T-helper 2 cell treated with Interferon-gamma antibody and Interleukin-4, amounts not matched to agents 100 ng/mL and 5 ng/mL, for 36 hours (primary cell): ENCODE measurements around the gene BORCS6. TPM values are rescaled to one million over a fixed set of nuclear protein-coding genes. Genes with fewer than 3 reads are reported as not detected.
"Not testable (repeated sequence)": the region's sequence is repeated elsewhere in the genome, so short reads cannot be mapped to it uniquely, and the experiment has no call there.

ENCODE experiments used
- intact Hi-C: fragments of 100-400 bp; cut with micrococcal nuclease; formaldehyde crosslinking; loops from one replicate; pipeline ENCODE4 v1.15.1; 2023
- total RNA-seq: library from RNA; stranded (reverse); gene quantifications from 2 replicates; pipeline ENCODE4 v1.2.3, GENCODE V29; 2022

The BORCS6 gene
- total RNA-seq, 1 donor from 2014 or later = 11.6 TPM

DNA sequence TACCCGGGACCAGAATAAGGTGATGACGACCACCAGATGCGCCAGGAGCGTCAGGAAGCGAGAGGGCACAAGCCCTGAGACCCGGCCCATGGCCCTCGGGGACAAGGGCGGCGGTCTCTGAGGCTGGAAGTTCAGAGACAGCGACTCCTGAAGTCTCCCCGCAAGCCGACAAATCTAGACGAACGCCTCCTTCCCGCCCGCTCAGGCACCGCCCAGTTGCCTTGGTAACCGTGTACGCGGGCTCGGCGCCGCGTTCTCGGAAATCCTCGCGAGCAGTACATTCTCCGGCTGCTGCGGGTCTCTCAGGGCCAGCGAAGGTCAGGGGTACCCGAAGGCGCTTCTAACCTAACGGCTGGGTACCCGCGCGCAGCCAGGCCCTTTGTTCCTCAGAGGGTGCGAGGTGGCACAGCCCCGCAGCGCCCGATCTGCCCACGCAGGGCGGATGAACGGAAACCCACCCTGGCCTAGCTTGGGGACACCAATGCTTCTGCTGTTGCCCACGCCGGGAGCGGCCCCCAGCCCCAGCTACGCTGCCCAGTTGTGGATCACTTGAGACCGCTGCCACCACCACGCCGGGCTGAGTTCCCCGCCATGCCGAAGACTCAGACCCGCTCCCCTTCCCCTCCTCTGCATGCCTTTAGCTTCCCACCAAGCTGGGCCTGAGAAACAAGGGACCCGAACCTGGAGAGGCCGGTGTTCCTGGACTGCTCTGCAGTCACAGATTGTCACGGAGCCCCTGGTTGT lies 13.6 kb downstream of the BORCS6 start, which contains the start of gene TMEM107:
TMEM107 (minus strand) TSS at position 184 of the 744 bp plus-strand sequence; CDS start at position 90, 94 bp downstream.
- intact Hi-C loops = loop anchor here (1.0 kb wide), 1 partner anchor 10 kb away; no protein-coding TSS in a partner anchor

DNA sequence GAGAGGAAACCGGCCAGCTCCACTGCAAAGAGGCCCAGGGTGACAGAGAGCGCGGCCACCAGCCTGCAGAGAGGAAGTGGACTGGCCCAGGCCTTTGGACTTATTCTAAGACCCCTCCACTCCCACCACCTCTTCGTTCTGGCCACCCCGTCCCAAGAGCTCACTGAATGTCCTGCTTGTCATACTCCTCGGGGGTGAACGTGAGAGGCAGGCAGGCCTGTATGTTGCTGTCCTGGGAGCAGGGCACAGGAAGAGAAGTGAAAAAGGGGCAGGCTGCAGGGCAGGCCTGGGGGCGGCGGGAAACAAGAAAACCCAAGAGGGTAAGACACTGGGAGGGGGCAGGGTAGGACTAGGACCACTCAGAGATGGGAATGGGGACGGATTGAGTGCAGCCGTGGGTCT lies 14.2 kb downstream of the BORCS6 start:
- intact Hi-C loops = loop anchor here (1.0 kb wide), 1 partner anchor 11 kb away; no protein-coding TSS in a partner anchor

DNA sequence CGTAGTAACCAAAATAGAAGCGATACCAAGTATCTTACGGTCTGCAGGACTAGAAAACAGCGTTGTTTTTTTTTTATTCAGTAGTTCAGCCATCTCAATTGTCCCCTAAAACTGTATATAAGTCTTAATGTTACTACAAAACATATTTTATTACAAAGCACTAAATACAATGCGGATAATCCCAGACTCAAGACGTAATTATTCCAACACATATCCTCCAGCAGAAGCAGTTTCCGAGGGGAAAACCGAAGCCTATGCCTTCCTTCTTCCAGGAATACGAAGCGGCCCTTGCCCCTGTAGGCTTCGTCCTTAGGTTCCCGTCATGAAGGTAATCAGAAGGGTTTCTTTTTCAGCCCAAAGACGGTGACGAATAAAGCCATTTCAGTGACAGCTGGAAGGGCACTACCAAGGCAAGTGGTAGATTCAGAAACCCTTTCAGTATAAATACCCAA lies 16.1 kb downstream of the BORCS6 start:
- intact Hi-C loops = loop anchor here (1.0 to 2.0 kb wide), 7 partner anchors 10 to 331 kb away; partner anchors contain the start of gene CTC1

DNA sequence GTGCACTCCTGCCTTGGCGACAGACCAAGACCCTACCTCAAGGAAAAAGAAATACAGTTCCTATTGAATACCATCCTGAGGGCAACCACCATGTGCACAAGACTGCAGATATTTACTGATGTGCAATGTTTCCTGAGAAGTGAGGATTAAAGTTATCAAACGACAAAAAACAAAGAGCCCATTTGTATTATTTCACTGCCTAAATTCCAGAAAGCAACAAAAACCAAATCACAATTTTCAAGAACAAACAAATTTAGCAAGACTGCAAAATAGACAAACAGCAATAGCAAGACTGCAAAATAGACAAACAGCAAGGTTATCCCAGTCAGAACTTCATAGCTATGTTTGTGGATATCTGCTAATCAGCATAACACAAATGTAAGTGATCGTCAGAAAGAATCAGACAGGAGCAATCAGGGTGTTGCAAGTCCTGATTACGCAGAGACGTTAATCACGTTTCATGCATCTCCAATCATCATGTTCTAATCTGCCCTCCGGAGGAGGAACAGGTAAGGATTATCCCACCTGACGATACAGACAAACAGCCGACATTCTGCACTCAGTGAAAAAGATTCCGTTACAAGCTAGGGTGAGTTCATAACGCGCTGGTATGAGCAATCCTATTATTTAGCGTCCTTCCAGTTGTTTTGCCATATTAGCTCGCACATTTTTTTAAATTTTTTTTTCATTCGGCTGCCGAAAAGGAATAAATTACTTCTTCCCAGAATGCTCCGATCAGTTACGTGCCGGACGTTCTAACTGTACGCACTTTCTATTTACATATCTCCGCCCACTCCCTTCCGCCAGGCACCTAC lies 16.7 kb downstream of the BORCS6 start:
- intact Hi-C loops = loop anchor here (1.0 to 2.0 kb wide), 7 partner anchors 9 to 330 kb away; partner anchors contain the start of gene CTC1

DNA sequence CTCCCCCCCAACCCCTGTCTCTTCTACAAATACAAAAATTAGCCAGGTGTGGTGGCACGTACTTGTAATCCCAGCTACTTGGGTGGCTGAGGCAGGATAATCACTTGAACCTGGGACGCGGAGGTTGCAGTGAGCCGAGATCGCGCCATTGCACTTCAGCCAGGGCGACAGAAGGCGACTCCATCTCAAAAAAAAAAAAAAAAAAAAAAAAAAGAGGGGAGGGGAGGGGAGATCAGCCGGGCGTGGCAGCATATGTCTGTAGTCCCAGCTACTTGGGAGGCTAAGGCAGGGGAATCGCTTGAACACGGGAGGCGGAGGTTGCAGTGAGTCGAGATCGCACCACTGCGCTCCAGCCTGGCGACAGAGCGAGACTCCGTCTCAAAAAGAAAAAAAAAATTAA lies 19.8 kb downstream of the BORCS6 start:
- intact Hi-C loops = not testable (repeated sequence)

DNA sequence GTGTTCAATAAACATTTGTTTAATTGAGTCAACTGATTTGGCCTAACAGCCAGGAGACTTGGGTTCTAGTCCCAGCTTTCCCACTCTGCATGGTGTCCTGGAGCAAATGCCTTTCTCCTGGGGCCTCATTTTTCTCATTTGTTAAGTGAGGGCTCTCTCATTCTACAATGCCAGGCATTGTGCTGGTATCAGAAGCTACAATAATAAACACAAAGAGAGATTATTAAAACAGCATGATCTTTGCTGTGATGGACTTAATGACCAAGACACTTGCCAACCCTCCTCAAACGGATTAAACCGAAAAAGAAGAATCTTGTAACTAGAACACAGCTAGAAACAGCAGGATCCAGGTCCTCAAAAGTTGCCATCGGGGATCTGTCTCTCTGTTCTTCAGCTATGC lies 22.5 kb downstream of the BORCS6 start:
- intact Hi-C loops = no loop called here

DNA sequence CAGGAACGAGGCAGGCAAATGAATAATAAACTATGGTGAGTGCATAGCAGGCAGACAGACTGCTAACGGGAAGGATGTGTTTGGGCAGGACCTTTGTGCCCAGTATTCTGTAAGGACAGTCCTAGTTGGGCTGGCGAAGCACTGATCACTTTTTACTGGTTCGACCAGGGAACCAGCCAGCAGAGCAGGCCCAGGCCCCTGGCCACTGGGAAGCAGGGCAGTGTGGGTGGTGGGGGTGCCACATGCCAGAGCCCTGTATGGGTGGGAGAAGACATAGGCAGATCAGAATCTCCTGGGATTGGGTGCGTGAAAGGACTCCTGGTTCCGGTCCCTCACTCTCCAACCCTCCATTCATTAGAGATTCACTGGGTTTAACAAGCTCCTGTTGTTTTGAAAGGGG lies 23.2 kb downstream of the BORCS6 start:
- intact Hi-C loops = no loop called here

DNA sequence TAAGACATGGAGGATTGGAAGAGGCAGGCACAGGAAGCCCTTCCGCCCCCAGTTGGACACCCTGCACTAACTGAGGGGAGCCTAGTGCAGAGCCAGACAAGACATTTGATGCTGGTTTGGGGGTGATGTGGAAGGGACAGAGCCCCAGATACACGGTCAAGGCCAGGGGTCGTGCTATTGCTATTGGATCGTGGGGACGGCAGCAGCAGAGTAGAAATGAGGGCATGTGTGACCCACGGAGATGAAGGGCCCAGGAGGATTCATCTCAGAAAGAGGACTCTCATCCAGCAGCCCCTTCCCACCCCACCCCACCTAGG lies 25.2 kb downstream of the BORCS6 start:
- intact Hi-C loops = loop anchor here (1.0 kb wide), 1 partner anchor 9 kb away; no protein-coding TSS in a partner anchor

DNA sequence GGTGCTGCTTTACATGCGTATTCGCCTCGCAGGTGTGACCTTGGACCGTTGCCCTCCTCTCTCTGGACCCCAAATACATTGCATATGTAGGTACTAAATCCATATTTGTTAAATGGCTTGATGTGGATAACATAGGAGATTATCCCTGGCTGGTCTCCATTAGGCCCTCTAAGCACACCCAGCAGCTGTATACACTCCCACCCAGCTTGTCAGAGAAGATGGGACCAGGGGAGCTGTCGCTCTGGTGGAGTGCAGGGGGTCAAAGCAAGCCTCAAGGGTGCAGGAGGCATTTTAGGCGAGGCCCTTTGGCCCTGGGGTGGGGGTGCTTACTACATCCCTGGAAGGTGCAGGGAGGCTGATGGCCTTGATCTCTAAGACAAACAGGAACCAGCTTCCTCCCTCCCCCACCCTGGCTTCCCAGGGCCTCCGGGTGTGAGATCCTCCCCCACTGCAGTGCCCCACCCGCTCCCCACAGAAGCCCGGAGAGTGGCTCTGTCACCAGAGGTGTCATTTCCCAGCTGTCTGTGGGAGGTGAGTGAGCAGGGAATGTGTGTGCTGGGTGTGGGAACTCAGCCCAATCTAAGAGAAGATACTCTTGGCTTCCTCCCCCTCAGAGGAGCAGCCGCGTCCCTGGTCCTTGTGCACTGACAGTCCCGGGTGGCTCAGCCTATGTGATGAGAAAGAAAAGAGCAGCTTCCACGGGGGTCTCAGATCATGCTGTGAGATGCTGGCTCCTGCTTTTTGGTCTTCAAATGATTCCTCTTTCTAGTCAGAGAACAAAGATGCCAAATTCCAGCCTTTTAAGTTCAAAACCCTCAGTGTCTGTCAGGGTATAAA lies 25.8 kb downstream of the BORCS6 start:
- intact Hi-C loops = loop anchor here (1.0 kb wide), 1 partner anchor 9 kb away; no protein-coding TSS in a partner anchor

DNA sequence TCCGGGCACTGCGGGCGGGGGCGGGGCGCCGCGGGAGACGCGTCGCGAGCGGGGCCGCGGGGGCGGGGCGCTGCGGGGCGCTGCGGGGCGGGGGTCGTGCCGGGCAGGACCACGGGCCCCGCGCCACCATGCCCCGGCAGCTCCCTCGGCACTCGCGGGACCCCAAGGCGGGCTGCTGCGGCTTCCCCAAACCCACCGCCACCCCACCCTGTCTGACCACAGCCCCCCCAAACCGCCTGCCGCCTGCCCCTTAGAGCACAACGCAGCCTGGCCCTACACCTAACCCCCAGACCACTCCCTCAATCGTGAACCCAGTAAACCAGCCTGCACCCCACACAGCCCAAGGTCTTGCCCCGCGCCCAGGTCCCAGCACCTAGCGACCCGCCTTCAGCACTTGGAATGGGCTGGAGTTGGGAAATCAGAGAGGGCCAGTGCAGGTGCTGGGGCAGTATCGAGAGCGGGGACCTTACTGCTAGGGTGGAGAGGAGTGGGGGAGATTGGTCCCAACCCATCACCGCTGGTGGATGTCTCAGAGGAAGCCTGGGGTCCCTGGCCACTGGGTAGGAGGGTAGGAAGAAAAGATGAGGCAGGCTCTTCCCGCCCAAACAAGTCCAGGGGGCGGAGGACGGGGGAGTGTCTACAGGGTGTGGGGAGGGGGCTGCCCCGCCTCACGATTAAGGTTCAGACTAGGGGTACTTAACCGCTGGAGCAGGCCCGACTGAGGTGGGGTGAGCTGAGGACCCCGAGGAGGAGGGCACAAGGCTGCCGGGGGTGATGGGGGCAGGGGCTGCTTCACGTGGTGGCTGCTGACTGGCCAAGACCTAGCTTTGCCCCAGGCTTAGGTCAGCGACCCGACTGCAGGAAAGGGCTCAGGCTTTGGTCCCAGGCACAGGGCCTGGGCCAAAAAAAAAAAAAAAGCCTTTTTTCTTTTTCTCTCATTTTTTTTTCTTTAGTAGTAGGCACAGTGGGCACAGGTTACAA lies 26.7 kb downstream of the BORCS6 start:
- intact Hi-C loops = no loop called here

DNA sequence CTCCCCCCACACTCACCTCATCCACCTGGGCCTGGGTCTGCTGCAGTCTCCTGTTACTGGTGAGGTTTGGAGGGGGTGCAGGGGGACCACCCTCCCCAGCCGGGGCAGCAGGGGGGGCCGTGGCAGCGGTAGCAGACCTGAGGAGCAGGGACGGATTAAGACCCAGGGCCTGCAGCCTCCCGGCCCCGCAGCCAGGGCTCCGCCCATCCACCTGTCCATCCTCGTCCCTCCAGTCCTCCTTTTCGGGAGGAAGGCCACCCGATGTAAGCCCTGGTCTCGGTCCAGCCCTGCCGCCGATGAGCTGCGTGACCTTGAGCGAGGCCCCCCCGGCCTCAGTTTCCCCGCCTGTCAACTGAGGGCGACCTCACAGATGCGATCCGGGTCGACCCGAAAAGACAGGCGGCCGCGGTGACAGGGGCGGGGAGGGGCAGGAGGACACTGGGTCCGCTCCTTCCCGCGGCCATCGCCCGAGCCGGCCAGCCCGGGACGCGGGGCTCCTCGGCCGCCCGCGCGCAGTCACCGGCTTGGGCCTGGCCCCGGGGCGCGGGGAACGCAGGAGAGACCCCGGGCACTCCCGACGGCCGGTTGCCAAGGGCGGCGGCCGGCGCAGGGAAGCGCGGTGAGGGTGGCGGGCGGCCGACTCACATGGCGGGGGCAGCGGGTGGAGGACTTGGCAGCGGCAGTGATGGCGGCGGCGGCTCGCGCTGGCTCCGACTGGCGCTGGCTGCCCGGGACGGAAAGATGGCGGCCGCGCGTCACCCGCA lies 27.6 kb downstream of the BORCS6 start, which contains the start of gene VAMP2:
VAMP2 (minus strand) TSS at position 716 of the 764 bp plus-strand sequence; CDS start at position 647, 69 bp downstream.
- intact Hi-C loops = no loop called here

DNA sequence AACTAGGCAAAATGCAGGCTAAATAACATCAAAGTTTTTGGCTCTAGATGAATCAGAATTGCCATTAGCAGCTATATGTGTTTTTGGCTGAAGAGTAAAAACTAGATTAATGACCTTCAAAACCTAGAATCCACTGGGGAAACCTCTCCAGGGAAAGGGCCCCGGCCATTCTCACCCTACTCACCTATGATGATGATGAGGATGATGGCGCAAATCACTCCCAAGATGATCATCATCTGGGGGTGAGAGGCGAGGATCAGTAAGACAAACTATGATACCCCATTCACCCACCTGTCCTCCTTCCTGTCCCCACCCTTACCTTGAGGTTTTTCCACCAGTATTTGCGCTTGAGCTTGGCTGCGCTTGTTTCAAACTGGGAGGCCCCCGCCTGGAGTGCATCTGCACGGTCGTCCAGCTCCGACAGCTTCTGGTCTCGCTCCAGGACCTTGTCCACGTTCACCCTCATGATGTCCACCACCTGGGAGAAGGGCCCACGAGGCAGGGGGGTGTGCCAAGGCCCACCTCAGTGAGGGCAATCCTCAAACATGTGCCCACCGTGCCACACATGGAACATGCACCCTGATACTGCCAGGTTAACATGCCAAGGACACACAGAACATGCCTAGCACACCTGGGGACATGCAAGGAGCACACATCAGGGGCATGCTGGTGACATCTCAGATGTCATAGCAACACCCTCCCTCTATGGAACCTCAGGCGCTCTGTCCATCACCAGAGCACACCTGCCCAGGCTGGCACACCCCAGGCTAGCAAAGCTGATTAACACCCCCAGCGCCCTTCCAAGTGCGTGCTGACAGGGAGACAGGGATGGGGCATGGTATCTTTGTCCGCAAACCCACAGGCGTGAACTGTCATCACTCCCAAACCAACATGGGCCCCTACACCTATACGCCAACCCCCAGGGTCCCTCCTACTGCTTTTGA lies 28.4 kb downstream of the BORCS6 start:
- intact Hi-C loops = no loop called here

DNA sequence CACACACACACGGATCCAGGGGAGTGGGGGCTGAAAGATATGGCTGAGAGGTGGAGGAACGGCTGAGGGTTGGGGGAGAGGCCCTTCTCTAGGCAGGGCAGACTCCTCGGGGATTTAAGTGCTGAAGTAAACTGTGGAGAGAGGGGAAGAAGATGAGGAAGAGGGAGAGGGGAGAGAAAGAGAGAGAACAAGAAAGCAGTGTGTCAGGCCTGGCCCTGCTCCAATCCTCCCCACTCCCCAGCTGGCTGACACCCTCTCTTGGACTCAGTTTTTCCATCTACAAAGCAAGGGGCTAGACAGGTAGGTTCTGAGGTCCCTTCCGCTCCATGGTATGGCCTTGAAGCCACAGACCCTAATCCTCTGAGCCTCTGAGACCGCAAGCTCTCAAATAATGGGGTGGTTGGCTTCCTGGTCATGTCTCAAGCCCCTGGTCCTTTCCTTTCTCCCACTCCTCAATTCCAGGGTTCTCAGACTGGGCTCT lies 29.2 kb downstream of the BORCS6 start:
- intact Hi-C loops = no loop called here

DNA sequence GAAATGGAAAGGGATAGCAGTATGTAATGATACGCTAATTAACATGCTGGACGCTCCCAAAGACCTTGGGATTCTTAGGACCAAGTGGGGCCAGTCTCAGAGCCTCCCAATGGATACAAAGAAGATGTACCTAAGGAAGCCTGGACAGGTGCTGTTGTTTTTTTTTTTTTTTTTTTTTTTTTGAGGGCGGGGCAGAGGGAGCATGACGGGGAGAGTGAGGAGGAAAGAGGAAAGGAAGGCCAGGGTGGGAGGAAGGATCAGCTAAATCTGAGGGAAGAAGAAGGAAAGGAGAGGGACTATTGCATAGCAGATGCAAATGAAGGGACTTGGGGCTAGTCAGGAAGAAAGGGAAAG lies 29.8 kb downstream of the BORCS6 start:
- intact Hi-C loops = no loop called here

DNA sequence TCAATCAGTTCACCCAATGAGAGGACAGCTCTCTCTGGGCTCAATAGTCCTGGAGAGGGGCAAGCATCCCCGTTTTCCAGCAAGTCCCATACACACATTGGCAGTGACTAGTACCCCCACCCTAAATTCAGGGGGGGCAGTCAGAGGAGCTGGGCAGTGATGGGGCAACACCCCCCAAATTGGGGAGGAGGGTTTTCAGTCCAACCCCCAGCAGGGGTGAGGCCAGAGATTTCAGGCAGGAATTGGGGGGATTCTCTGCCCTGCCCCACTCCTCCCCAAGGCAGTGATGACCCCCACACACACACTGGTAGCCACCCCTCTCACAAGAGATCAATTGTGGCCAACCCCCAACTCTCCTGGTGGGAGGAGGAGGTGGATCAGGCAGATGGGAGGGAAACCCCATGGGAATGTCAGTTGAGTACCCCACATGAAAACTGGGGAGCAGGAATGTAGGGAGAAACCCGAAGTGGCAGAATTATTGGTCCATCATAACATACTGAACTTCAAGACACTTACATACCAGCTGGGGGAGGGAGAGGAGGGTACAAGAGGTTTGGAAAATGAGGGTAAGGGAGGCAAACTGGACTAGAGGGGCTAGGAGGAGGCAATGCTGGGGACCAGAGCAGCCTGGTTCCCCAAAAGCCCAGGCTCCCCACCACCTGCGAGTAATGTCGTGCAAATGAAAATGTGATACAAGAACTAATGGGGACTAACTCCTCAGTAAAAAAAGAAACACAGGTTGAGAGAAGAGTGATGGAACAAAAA lies 30.3 kb downstream of the BORCS6 start:
- intact Hi-C loops = loop anchor here (10.0 kb wide), 2 partner anchors 275 to 925 kb away; partner anchors contain the start of genes CHD3, DVL2 and PHF23

DNA sequence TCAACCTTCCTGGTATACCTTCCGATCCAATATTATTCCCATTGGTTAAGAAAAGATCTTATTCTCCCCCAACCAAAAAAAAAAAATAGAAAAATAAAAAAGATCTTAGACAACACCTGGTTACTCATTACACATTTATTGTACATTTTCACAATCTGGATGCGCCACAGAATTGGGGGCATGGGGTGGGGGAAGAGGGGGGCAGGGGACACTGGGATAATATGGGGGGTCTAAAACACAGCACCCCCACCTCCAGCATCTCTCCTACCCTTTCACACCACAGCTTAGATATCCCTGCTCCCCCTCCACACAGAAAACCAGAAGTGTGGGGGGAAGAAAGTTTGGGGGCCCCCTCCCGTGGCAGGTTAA lies 31.0 kb downstream of the BORCS6 start:
- intact Hi-C loops = loop anchor here (10.0 kb wide), 2 partner anchors 274 to 924 kb away; partner anchors contain the start of genes CHD3, DVL2 and PHF23
